ENCODE results near the gene TMEM187.
"Not testable (repeated sequence)": the region's sequence is repeated elsewhere in the genome, so short reads cannot be mapped to it uniquely, and the experiment has no call there.

Gene TMEM187

GRCh38 chrX:153989973-153990655 lies 17.6 kb downstream of the TMEM187 start:
- H3K9me3 Mint-ChIP-seq, result peaks cover 5% of the 10 kb centered on the region
- no peaks in the 10 kb centered on the region for H3K27me3 Mint-ChIP-seq (ENCODE audit: low read depth)
- no peak overlapping the region for H3K4me3 Mint-ChIP-seq
- TF ChIP-seq CTCF (IDR thresholded peaks at IDR 0.05; ENCODE audit: unreplicated experiment in 3 of 3), result no peak
- no peaks in the 10 kb centered on the region for H3K36me3 Mint-ChIP-seq (ENCODE audit: low read depth)
- no peak overlapping the region for H3K27ac Mint-ChIP-seq
- no peaks in the 10 kb centered on the region for H3K4me1 Mint-ChIP-seq

- Mint-ChIP-seq H3K4me3 (no peak overlapping the region), H3K9me3 (peaks cover 5% of the 10 kb centered on the region), H3K27me3 (ENCODE audit: low read depth) (no peaks in the 10 kb centered on the region), H3K4me1 (no peaks in the 10 kb centered on the region), H3K27ac (no peak overlapping the region), H3K36me3 (ENCODE audit: low read depth) (no peaks in the 10 kb centered on the region)
- no peak for TF ChIP-seq CTCF (IDR thresholded peaks at IDR 0.05; ENCODE audit: unreplicated experiment in 3 of 3)
These were observed 18.5 kb downstream of the TMEM187 start for GRCh38 chrX:153991013-153991580.

GRCh38 chrX:153992180-153992579 lies 19.6 kb downstream of the TMEM187 start:
- peaks cover 5% of the 10 kb centered on the region for H3K9me3 Mint-ChIP-seq
- H3K4me1 Mint-ChIP-seq, result no peaks in the 10 kb centered on the region
- no peak overlapping the region for H3K4me3 Mint-ChIP-seq
- H3K27me3 Mint-ChIP-seq (ENCODE audit: low read depth), result no peaks in the 10 kb centered on the region
- H3K27ac Mint-ChIP-seq, result no peak overlapping the region
- no peak for TF ChIP-seq CTCF (IDR thresholded peaks at IDR 0.05; ENCODE audit: unreplicated experiment in 3 of 3)
- no peaks in the 10 kb centered on the region for H3K36me3 Mint-ChIP-seq (ENCODE audit: low read depth)

GRCh38 chrX:153993079-153993478 lies 20.5 kb downstream of the TMEM187 start:
- Mint-ChIP-seq H3K4me1 (no peaks in the 10 kb centered on the region), H3K27me3 (ENCODE audit: low read depth) (no peaks in the 10 kb centered on the region), H3K9me3 (peaks cover 5% of the 10 kb centered on the region), H3K36me3 (ENCODE audit: low read depth) (no peaks in the 10 kb centered on the region), H3K27ac (no peak overlapping the region), H3K4me3 (no peak overlapping the region)
- no peak for TF ChIP-seq CTCF (IDR thresholded peaks at IDR 0.05; ENCODE audit: unreplicated experiment in 3 of 3)

GRCh38 chrX:153993978-153994377 lies 21.4 kb downstream of the TMEM187 start:
- TF ChIP-seq CTCF (IDR thresholded peaks at IDR 0.05; ENCODE audit: unreplicated experiment in 3 of 3), result no peak
- Mint-ChIP-seq H3K36me3 (ENCODE audit: low read depth) (no peaks in the 10 kb centered on the region), H3K27ac (no peak overlapping the region), H3K27me3 (ENCODE audit: low read depth) (no peaks in the 10 kb centered on the region), H3K4me3 (no peak overlapping the region), H3K4me1 (no peaks in the 10 kb centered on the region), H3K9me3 (peaks cover 5% of the 10 kb centered on the region)

- H3K4me1 Mint-ChIP-seq; H3K36me3 Mint-ChIP-seq (ENCODE audit: low read depth); H3K9me3 Mint-ChIP-seq; H3K4me3 Mint-ChIP-seq; H3K27ac Mint-ChIP-seq; H3K27me3 Mint-ChIP-seq (ENCODE audit: low read depth): not testable (repeated sequence)
These were observed 21.8 kb downstream of the TMEM187 start for GRCh38 chrX:153994398-153994797.
